ENCODE results near the gene SNRPB. TPM values are rescaled to one million over a fixed set of nuclear protein-coding genes. Genes with fewer than 3 reads are reported as not detected.

Gene SNRPB
- total RNA-seq, 1 experiment from 2014 or later = 462 TPM

DNA sequence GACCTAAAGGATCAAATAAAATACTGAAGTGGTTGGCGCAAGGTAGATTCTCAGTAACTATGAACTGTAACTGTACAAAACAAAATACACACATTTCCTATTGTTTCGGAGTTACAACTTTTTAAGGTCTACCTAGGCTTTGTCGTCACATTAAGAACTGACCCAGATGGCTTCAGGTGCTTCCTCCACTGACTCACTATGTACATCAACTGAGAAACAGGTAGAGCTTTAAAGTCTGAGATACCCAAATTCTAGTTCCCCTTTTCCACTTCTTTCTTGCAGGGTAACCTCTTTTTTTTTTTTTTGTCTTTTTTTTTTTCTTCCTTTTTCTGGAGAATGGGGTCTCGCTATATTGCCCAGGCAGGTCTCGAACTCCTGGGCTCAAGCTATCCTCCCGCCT lies 5.5 kb downstream of the SNRPB start:
- Histone ChIP-seq H3T11ph (ENCODE audit: low read length) (no peak overlapping the region), H3K23me2 (ENCODE audit: insufficient read length, low read depth, low read length, poor library complexity, severe bottlenecking) (peaks cover 6% of the 10 kb centered on the region), H3K4ac (ENCODE audit: low read depth, low read length) (no peak overlapping the region), H3K18ac (ENCODE audit: insufficient read length, low read depth, low read length) (no peak overlapping the region), H3K27ac (ENCODE audit: insufficient read length, low read depth, low read length) (no peak overlapping the region), H2BK12ac (ENCODE audit: insufficient read length, low read depth, low read length) (no peak overlapping the region), H3K14ac (ENCODE audit: insufficient read depth, low read length) (no peak overlapping the region), H3K4me2 (ENCODE audit: insufficient read depth, insufficient read length, low read length) (no peak overlapping the region), H3K79me1 (ENCODE audit: insufficient read depth, low read depth, low read length, poor library complexity, severe bottlenecking) (peaks cover 10% of the 10 kb centered on the region), H4K91ac (ENCODE audit: insufficient read length, low read depth, low read length) (no peak overlapping the region), H4K5ac (ENCODE audit: insufficient read length, low read depth, low read length) (no peak overlapping the region), H2BK15ac (ENCODE audit: low read depth, low read length) (no peak overlapping the region), H2BK20ac (ENCODE audit: low read depth, low read length, poor library complexity, severe bottlenecking) (no peak overlapping the region), H3K56ac (ENCODE audit: insufficient read length, low read depth, low read length) (no peak overlapping the region), H3K4me1 (ENCODE audit: insufficient read depth, low read length) (no peaks in the 10 kb centered on the region; the same call in 1 of the 2 replicates), H3K23ac (ENCODE audit: insufficient read length, low read depth, low read length) (no peak overlapping the region), H3K9me3 (ENCODE audit: control insufficient read depth, low read depth, low read length) (no peaks in the 10 kb centered on the region), H4K20me1 (ENCODE audit: control insufficient read depth, insufficient read depth, insufficient read length) (no peaks in the 10 kb centered on the region), H2BK120ac (ENCODE audit: low read depth, low read length, poor library complexity, severe bottlenecking) (no peak overlapping the region), H3K27me3 (ENCODE audit: insufficient read depth, low read length) (no peaks in the 10 kb centered on the region), H4K8ac (replicated peaks; ENCODE audit: insufficient read length, low read depth, low read length) (no peak overlapping the region), H3K79me2 (ENCODE audit: insufficient read depth, low read length) (peaks cover 35% of the 10 kb centered on the region), H2AK5ac (ENCODE audit: insufficient read length, low read length) (no peak overlapping the region), H3K9ac (ENCODE audit: extremely low read depth, insufficient read length, low read length) (no peak overlapping the region), H2BK5ac (ENCODE audit: insufficient read length, low read length) (no peak overlapping the region), H2AFZ (ENCODE audit: low read length) (no peak overlapping the region)
- no CpG with 5 or more reads among the region's 6 CpGs for WGBS (ENCODE audit: extremely low coverage, insufficient read length, low lambda C conversion rate)
- H3K9me3 Mint-ChIP-seq = peaks cover 0 to 5% of the 10 kb centered on the region in 2 experiments; a peak in 2 of 5 replicates
- H3K27me3 Mint-ChIP-seq (ENCODE audit: low read depth) = peaks cover 1% of the 10 kb centered on the region; the same call in 1 of the 2 replicates
- peaks cover 88 to 96% (median 96%) of the 10 kb centered on the region in 3 experiments for H3K36me3 Mint-ChIP-seq (ENCODE audit: insufficient read depth in 1 of 3, low read depth in 3 of 3)
- H3K27ac Mint-ChIP-seq = no peak overlapping the region; a peak in 2 of 7 replicates
- H3K4me3 Mint-ChIP-seq = no peak overlapping the region
- no peak for DNase-seq
- peaks cover 17 to 22% of the 10 kb centered on the region in 2 experiments for H3K4me1 Mint-ChIP-seq
- TF ChIP-seq, protein P1, sequence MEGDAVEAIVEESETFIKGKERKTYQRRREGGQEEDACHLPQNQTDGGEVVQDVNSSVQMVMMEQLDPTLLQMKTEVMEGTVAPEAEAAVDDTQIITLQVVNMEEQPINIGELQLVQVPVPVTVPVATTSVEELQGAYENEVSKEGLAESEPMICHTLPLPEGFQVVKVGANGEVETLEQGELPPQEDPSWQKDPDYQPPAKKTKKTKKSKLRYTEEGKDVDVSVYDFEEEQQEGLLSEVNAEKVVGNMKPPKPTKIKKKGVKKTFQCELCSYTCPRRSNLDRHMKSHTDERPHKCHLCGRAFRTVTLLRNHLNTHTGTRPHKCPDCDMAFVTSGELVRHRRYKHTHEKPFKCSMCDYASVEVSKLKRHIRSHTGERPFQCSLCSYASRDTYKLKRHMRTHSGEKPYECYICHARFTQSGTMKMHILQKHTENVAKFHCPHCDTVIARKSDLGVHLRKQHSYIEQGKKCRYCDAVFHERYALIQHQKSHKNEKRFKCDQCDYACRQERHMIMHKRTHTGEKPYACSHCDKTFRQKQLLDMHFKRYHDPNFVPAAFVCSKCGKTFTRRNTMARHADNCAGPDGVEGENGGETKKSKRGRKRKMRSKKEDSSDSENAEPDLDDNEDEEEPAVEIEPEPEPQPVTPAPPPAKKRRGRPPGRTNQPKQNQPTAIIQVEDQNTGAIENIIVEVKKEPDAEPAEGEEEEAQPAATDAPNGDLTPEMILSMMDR (conservative IDR thresholded peaks at IDR 0.05) = no peak
